ENCODE data around the gene FNIP1.
"Not testable (repeated sequence)": the region's sequence is repeated elsewhere in the genome, so short reads cannot be mapped to it uniquely, and the experiment has no call there.

FNIP1 gene

GRCh38 chr5:131796793-131797693 lies at the start of gene FNIP1:
TSS of gene FNIP1 (minus strand) at chr5:131797017. CDS start at chr5:131796921, 96 bp downstream.
- DNase-seq (ENCODE audit: low read depth) = peak; percentile 98

DNA sequence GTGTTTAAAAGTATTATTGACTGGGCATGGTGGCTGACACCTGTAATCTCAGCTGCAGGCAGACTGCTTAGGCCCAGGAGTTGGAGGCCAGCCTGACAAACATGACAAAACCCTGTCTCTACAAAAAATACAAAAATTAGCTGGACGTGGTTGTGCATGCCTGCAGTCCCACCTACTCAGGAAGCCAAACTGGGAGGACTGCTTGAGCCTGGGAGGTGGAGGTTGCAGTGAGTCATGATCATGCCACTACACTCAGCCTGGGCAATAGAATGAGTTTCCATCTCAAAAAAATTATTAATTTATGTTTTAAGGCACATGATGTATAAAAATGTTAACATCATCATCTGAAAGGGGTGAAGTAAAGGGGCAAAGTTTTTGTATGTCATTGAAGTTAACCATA lies 49.7 kb upstream of the FNIP1 start:
- no peak for DNase-seq (ENCODE audit: low read depth)

GRCh38 chr5:131845828-131846227 lies 49.0 kb upstream of the FNIP1 start:
- no peak for DNase-seq (ENCODE audit: low read depth)

- not testable (repeated sequence) for DNase-seq (ENCODE audit: low read depth)
Measured at GRCh38 chr5:131842971-131843370, 46.2 kb upstream of the FNIP1 start.

GRCh38 chr5:131832702-131833101 lies 35.9 kb upstream of the FNIP1 start:
- DNase-seq (ENCODE audit: low read depth) = not testable (repeated sequence)

DNA sequence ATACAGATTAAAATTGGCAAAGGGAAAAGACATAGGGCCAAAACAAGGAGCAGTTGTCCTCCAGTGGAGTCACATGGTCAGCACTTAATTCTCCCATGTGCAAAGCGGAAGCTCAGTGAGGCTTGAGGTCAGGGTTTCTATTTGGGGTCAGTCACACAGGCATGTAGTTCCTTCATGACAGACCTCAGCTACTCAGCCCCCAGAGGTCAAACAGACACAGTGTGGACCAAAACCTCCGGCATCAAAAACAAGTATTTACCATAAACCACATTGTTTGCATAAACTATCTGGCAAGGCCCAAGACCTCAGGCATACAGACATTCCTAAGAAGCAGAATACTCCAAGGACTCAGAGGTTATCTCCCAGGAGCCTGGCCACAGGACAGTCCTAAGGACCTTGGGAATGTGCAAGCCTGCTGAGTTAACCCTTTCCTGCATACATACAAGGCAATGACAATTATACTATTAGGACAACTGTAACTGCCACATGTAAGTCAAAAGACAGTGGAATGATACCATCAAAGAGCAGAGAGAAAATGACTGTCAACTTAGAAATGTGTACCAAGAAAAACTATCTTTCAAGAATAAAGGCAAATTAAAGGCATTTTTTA lies 28.7 kb upstream of the FNIP1 start:
- no peak for DNase-seq (ENCODE audit: low read depth)

- no peak for DNase-seq (ENCODE audit: low read depth)
Measured at GRCh38 chr5:131824631-131825030, 27.8 kb upstream of the FNIP1 start.

GRCh38 chr5:131821221-131821620 lies 24.4 kb upstream of the FNIP1 start:
- DNase-seq (ENCODE audit: low read depth) = no peak

- DNase-seq (ENCODE audit: low read depth) = no peak
Measured at GRCh38 chr5:131818001-131818724, 21.3 kb upstream of the FNIP1 start.

- DNase-seq (ENCODE audit: low read depth) = no peak
Measured at GRCh38 chr5:131814990-131815389, 18.2 kb upstream of the FNIP1 start.

DNA sequence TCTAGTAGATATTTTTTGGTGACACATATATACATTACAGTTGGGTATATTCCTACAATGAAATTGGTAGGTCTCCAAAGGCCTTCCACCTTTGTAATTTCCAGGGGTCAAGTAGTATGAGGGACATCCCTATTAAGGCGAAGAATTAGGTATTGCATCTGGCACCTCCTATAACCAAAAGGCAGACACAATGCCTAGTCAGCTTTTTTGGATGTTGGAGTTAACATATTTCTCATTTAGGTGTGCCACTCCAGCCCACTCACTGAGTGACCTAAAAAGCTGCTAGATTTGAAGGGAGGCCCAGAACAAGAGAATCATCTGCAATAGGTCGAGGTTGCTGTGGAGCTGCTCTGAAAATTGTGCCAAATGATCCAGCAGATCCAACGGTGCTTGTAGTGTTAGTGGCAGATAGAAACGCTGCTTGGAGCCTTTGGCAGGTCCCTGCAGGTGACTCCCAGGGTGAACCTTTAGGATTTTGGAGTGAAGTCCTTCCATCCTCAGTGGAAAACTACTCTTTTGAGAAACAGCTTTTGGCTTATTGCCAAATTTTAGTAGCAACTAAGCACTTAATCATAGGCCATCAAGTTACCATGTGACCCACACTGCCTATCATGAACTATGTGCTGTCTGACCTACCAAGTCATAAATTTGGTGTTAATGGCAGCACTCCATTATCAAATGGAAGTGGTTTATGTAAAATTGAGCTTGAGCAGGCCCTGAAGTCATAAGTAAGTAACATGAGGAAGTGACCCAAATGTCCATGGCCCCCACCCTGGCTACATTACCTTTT lies 15.7 kb upstream of the FNIP1 start:
- DNase-seq (ENCODE audit: low read depth) = no peak

DNA sequence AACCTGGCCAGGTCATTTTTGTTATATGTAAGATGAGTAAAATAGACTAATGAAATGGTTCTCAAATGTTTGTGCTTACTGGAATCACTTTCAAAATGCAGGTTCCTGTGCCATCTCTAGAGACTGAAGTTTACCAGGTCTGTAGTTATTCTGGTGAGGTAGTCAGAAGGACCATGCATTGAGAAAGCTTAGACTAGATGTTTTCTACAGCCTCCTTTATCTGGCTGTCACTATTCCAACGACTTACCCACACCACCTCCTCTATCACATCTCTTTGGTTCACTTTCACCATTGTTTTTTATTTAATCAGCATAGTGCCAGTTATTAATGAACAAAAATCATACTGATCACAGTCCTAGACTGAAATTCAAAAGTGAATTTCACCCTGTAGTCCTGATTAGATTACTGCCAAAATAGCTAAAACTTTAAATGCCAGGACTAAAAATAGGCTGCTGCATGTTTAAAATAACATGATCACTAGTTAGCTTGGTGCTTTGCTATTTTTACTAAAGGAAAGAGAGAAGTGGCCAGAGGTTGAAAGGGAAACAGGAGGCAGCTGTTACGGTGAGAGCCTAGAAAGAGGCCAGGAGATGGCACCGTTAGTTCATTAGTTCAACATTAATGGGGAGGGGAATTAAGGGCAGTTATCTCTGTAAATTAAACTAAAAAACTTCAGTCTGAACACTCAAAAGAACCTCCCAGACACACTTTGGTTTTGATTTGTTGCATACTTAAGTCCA lies 13.9 kb upstream of the FNIP1 start:
- no peak for DNase-seq (ENCODE audit: low read depth)

DNA sequence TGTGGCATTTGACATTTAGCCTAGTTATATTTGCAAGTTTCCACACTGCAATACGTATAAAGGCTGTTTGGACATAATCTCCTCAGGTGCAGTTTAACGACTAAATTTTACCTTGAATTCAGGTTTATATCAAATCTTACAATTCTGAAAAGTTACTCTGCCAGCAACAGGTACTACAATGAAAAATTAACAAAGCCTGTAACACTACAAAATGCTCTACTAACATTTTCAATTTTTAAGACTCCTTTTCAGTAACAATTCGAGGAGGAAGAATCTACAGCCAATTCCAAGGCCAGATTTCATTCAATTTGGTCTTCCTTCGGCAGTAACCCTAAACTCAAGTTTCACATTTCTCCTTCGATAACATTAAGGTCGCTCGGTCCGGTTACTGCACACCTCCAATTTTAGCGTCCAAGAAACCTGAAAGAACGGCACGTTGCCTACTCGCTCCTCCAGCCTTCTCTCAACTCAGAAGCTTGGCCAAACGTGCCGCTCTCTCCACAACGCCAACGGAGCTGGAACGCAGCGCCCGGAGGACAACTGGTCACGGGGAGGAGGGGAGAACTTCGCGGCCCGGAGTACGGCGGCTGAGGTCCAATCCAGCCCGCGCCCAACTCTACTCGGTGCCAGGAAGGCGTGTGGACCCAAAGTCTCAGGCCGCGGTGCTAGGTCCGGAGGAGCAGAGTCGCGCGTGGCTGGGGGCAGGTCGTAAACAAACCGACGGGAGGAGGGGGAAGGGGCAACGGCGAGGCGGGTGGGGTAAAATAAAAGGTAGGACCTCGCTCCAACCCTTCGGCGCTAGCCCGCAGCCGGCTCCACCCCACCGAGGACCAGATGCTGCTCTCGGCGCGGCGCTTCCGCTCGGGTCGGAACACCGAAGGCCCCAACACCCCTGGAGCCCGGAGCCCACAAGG lies 681 bp downstream of the FNIP1 start:
- DNase-seq (ENCODE audit: low read depth) = no peak

- no peak for DNase-seq (ENCODE audit: low read depth)
Measured at GRCh38 chr5:131795228-131795627, 1.6 kb downstream of the FNIP1 start.

DNA sequence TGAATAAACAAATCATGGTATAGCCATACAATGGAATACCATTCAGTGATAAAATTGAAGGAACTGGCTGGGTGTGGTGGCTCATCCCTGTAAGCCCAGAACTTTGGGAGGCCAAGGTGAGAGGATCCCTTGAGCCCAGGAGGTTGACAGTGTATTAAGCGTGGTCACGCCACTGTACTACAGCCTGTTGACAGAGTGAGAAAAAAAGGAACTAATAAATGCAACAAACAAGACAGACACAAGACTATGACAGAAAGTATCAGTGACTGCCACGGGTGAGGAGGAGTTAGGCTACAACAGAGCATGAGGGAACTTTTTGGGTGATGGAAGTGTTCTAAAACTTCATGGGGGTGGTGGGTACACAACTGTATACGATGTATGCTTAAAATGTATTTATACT lies 2.2 kb downstream of the FNIP1 start:
- DNase-seq (ENCODE audit: low read depth) = no peak

- no peak for DNase-seq (ENCODE audit: low read depth)
Measured at GRCh38 chr5:131792896-131793295, 3.9 kb downstream of the FNIP1 start.

GRCh38 chr5:131791866-131792265 lies 5.0 kb downstream of the FNIP1 start:
- DNase-seq (ENCODE audit: low read depth) = no peak

DNA sequence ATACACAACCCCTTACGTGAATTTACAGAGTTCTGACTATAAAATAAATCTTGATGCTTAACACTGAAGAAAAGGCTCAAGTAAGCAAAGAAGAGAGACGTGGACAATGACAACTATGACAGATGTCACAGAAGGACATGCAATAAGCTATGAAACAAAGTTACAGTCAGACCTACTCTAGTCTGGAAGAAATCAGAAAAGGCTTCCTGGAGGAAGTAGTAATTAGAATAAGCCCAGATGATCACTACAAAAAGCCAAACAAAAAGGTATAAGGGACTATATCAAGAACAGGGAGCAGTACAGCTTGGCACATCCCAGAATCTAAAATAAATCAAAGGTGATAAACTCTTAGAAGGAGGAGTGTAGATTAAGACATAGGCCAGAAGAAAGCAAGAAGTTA lies 6.3 kb downstream of the FNIP1 start:
- no peak for DNase-seq (ENCODE audit: low read depth)

- no peak for DNase-seq (ENCODE audit: low read depth)
Measured at GRCh38 chr5:131789765-131790164, 7.1 kb downstream of the FNIP1 start.

DNA sequence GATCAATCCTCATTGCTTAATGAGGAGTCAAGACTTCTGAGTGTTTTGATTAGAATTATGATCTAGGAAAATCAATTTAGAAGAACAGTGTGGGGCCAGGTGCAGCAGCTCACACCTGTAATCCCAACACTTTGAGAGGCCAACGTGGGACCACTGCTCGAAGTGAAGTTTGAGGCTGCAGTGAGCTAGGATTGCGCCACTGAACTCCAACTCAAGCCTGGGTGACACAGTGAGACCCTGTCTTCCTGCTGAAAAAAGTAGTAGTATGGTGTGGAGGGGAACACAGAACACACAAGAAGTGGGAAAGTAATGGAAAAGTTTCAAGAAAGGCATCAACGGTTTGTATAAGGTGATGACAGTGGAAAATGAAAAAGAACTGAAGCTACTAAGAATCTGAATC lies 9.1 kb downstream of the FNIP1 start:
- no peak for DNase-seq (ENCODE audit: low read depth)

Measured in stimulated activated CD4-positive, alpha-beta T cell treated with anti-CD3 and anti-CD28 coated beads, Interleukin-2, amount 100 ng/mL, for 4 hours (primary cell).